ENCODE measurements around the gene H2BW2. TPM values are rescaled to one million over a fixed set of nuclear protein-coding genes. Genes with fewer than 3 reads are reported as not detected.

Gene H2BW2
- total RNA-seq, 1 experiment from 2014 or later, result not detected

GRCh38 chrX:104084063-104084462 is 44.3 kb downstream of the H2BW2 start:
- no peak overlapping the region for H3K4me2 ChIP-seq (ENCODE audit: low read length)
- ATAC-seq (no peak), DNase-seq (ENCODE audit: low read depth, low spot score) (no peak)
- no peaks in the 10 kb centered on the region for H3K27me3 ChIP-seq (ENCODE audit: insufficient read depth, low read length)
- H3K4me3 ChIP-seq (replicated peaks in 1 of 2; ENCODE audit: low read depth in 1 of 2, low read length in 2 of 2), result no peak overlapping the region
- no peaks in the 10 kb centered on the region for H3K36me3 ChIP-seq (ENCODE audit: control insufficient read depth in 1 of 2, insufficient read depth in 2 of 2, low read length in 2 of 2)
- H4K20me1 ChIP-seq (ENCODE audit: insufficient read depth), result no peaks in the 10 kb centered on the region
- H3K9me2 ChIP-seq (ENCODE audit: insufficient read depth), result no peaks in the 10 kb centered on the region
- no peaks in the 10 kb centered on the region for H3K79me2 ChIP-seq (ENCODE audit: insufficient read depth, low read length)
- no peaks in the 10 kb centered on the region for H3K4me1 ChIP-seq (ENCODE audit: control insufficient read depth in 1 of 2, insufficient read depth in 2 of 2, low read length in 2 of 2)
- intact Hi-C loops (cut with micrococcal nuclease), result no loop called here
- no TSS peak for BruUV-seq (replicated peaks)
- no peak overlapping the region for H3K9ac ChIP-seq (ENCODE audit: low read length)
- no peak overlapping the region for H2AFZ ChIP-seq (ENCODE audit: low read depth, low read length, poor library complexity, severe bottlenecking)
- TF ChIP-seq MAX (IDR thresholded peaks at IDR 0.05) (no peak), EZH2phosphoT487 (IDR thresholded peaks at IDR 0.05; ENCODE audit: borderline replicate concordance) (no peak), EZH2 (IDR thresholded peaks at IDR 0.05) (no peak), SRF (IDR thresholded peaks at IDR 0.05; ENCODE audit: low read depth) (no peak), CEBPB (IDR thresholded peaks at IDR 0.05; ENCODE audit: low read depth) (no peak), FOSL1 (IDR thresholded peaks at IDR 0.05; ENCODE audit: low read depth) (no peak), ATF3 (IDR thresholded peaks at IDR 0.05) (no peak), POLR2A (IDR thresholded peaks at IDR 0.05; ENCODE audit: borderline replicate concordance, extremely low read depth, insufficient read depth, insufficient read length) (no peak), ZBTB33 (IDR thresholded peaks at IDR 0.05; ENCODE audit: extremely low read depth, insufficient replicate concordance, low read length) (no peak), JUND (IDR thresholded peaks at IDR 0.05) (no peak), SIN3A (IDR thresholded peaks at IDR 0.05; ENCODE audit: low read depth) (no peak), RAD21 (IDR thresholded peaks at IDR 0.05; ENCODE audit: low read depth) (no peak), EGR1 (IDR thresholded peaks at IDR 0.05; ENCODE audit: low read depth) (no peak), TCF7L2 (IDR thresholded peaks at IDR 0.05; ENCODE audit: borderline replicate concordance, extremely low read depth, insufficient read depth, insufficient read length) (no peak), YY1 (IDR thresholded peaks at IDR 0.05; ENCODE audit: extremely low read depth, insufficient replicate concordance, low read depth, low read length) (no peak), REST (IDR thresholded peaks at IDR 0.05; ENCODE audit: low read depth) (no peak)
- TF ChIP-seq, protein P1, sequence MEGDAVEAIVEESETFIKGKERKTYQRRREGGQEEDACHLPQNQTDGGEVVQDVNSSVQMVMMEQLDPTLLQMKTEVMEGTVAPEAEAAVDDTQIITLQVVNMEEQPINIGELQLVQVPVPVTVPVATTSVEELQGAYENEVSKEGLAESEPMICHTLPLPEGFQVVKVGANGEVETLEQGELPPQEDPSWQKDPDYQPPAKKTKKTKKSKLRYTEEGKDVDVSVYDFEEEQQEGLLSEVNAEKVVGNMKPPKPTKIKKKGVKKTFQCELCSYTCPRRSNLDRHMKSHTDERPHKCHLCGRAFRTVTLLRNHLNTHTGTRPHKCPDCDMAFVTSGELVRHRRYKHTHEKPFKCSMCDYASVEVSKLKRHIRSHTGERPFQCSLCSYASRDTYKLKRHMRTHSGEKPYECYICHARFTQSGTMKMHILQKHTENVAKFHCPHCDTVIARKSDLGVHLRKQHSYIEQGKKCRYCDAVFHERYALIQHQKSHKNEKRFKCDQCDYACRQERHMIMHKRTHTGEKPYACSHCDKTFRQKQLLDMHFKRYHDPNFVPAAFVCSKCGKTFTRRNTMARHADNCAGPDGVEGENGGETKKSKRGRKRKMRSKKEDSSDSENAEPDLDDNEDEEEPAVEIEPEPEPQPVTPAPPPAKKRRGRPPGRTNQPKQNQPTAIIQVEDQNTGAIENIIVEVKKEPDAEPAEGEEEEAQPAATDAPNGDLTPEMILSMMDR (IDR thresholded peaks at IDR 0.05 in 2 of 3, conservative IDR thresholded peaks at IDR 0.05 in 1 of 3; ENCODE audit: borderline replicate concordance in 1 of 3, insufficient read depth in 1 of 3, low read depth in 2 of 3, low read length in 2 of 3), result no peak
- ChIA-PET CTCF (no interaction called here), POLR2A (no interaction called here), RAD21 (ENCODE audit: low non-redundant PET in 1 of 2, low total read pairs in 2 of 2, uncharacterized antibody in 2 of 2, unreplicated experiment in 2 of 2) (no interaction called here)
- H3K27ac ChIP-seq (ENCODE audit: low read depth, low read length), result no peak overlapping the region
- H3K9me3 ChIP-seq (ENCODE audit: control insufficient read depth in 1 of 2, insufficient read depth in 1 of 2, low read depth in 1 of 2, low read length in 2 of 2), result no peaks in the 10 kb centered on the region

Measured in HCT116 (cell line).